ENCODE results near the gene IL17RC. TPM values are rescaled to one million over a fixed set of nuclear protein-coding genes. Genes with fewer than 3 reads are reported as not detected.
"Not testable (repeated sequence)": the region's sequence is repeated elsewhere in the genome, so short reads cannot be mapped to it uniquely, and the experiment has no call there.

The IL17RC gene
- total RNA-seq, 1 donor from 2014 or later = 39.6 TPM

GRCh38 chr3:9937486-9938238 is 20.8 kb downstream of the IL17RC start:
- no peak overlapping the region for H3K4me3 ChIP-seq (ENCODE audit: low read depth, low read length)
- TF ChIP-seq CTCF (IDR thresholded peaks at IDR 0.05; ENCODE audit: insufficient read depth, low read length, poor library complexity, severe bottlenecking) = no peak
- peaks cover 6% of the 10 kb centered on the region for H3K36me3 ChIP-seq (ENCODE audit: control insufficient read depth, insufficient read depth, low read length)
- no peaks in the 10 kb centered on the region for H3K27me3 ChIP-seq (ENCODE audit: control insufficient read depth, insufficient read depth, low read length)
- DNase-seq (ENCODE audit: low read depth) = no peak

DNA sequence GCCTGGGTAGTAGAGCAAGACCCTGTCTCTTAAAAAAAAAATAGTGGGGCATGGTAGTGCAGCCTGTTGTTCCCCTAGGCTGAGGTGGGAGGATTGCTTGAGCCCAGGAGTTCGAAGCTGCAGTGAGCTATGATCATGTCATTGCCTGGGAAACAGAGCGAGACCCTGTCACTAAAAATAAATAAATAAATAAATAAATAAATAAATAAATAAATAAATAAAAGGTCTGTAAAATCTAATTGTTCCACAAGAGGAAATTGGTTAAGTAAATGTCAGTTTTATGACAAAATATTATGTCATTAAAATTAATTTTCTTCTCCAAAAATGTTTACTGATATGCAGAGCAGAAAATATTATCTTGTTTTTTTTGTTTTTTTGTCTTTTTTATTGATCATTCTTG is 22.1 kb downstream of the IL17RC start:
- no peak overlapping the region for H3K4me3 ChIP-seq (ENCODE audit: low read depth, low read length)
- TF ChIP-seq CTCF (IDR thresholded peaks at IDR 0.05; ENCODE audit: insufficient read depth, low read length, poor library complexity, severe bottlenecking) = no peak
- no peaks in the 10 kb centered on the region for H3K27me3 ChIP-seq (ENCODE audit: control insufficient read depth, insufficient read depth, low read length)
- peaks cover 8% of the 10 kb centered on the region for H3K36me3 ChIP-seq (ENCODE audit: control insufficient read depth, insufficient read depth, low read length)
- DNase-seq (ENCODE audit: low read depth) = no peak

GRCh38 chr3:9939906-9940305 is 23.0 kb downstream of the IL17RC start:
- not testable (repeated sequence) for DNase-seq (ENCODE audit: low read depth); H3K27me3 ChIP-seq (ENCODE audit: control insufficient read depth, insufficient read depth, low read length); H3K4me3 ChIP-seq (ENCODE audit: low read depth, low read length); H3K36me3 ChIP-seq (ENCODE audit: control insufficient read depth, insufficient read depth, low read length)

- no peak for DNase-seq (ENCODE audit: low read depth)
- Histone ChIP-seq H3K36me3 (ENCODE audit: control insufficient read depth, insufficient read depth, low read length) (peaks cover 8% of the 10 kb centered on the region), H3K4me3 (ENCODE audit: low read depth, low read length) (no peak overlapping the region), H3K27me3 (ENCODE audit: control insufficient read depth, insufficient read depth, low read length) (no peaks in the 10 kb centered on the region)
- no peak for TF ChIP-seq CTCF (IDR thresholded peaks at IDR 0.05; ENCODE audit: insufficient read depth, low read length, poor library complexity, severe bottlenecking)
Measured at GRCh38 chr3:9940746-9941145, 23.8 kb downstream of the IL17RC start.

DNA sequence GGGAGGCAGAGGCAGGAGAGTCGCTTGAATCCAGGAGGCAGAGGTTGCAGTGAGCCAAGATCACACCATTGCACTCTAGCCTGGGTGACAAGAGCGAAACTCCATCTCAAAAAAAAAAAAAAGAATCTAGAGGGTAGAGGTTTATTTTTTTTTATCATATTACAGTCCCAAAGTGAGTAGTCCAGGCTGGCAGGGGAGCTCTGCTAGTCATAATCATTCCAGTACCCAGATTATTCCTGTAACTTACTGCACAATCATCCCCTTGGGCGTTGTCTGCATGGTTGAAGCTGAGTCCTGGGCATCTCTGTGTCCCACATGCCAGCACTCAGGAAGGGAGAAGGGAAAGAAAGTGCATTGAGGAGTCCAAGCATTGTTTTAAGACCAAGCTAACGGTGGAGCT is 25.3 kb downstream of the IL17RC start:
- no peak for DNase-seq (ENCODE audit: low read depth)
- Histone ChIP-seq H3K4me3 (ENCODE audit: low read depth, low read length) (no peak overlapping the region), H3K27me3 (ENCODE audit: control insufficient read depth, insufficient read depth, low read length) (no peaks in the 10 kb centered on the region), H3K36me3 (ENCODE audit: control insufficient read depth, insufficient read depth, low read length) (peaks cover 6% of the 10 kb centered on the region)
- TF ChIP-seq CTCF (IDR thresholded peaks at IDR 0.05; ENCODE audit: insufficient read depth, low read length, poor library complexity, severe bottlenecking) = no peak

DNA sequence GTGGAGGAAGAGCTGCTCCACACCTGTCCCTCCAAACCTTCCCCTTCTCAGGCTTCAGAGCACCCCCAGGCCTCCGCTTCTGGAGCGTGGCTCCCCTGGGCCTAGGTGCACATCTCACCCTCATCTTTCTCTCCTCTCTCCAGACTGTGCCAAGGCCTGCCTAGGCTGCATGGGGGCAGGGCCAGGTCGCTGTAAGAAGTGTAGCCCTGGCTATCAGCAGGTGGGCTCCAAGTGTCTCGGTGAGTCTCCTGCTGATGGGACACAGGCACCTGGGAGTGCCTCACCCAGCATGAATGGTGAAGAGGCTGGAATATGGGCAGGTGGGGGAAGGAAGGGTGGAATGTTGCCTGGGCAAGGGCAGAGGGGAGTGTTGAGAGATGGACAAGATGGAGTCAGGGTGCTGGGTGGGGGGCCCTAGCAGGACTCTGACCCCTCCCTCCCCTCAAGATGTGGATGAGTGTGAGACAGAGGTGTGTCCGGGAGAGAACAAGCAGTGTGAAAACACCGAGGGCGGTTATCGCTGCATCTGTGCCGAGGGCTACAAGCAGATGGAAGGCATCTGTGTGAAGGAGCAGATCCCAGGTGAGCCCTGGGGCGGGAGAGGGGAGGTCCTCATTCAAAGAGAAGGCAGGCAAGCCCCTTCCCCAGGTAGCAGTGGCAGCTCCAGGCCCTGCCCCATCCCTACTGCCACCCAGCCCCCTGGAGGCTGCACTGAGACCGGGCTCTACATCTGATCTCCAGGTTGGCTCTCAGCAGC is 26.2 kb downstream of the IL17RC start:
- no peak for TF ChIP-seq CTCF (IDR thresholded peaks at IDR 0.05; ENCODE audit: insufficient read depth, low read length, poor library complexity, severe bottlenecking)
- Histone ChIP-seq H3K36me3 (ENCODE audit: control insufficient read depth, insufficient read depth, low read length) (peaks cover 2% of the 10 kb centered on the region), H3K4me3 (ENCODE audit: low read depth, low read length) (no peak overlapping the region), H3K27me3 (ENCODE audit: control insufficient read depth, insufficient read depth, low read length) (no peaks in the 10 kb centered on the region)
- DNase-seq (ENCODE audit: low read depth) = no peak
